Measurements from ENCODE around the gene ADAMTSL2.

ADAMTSL2 gene

DNA sequence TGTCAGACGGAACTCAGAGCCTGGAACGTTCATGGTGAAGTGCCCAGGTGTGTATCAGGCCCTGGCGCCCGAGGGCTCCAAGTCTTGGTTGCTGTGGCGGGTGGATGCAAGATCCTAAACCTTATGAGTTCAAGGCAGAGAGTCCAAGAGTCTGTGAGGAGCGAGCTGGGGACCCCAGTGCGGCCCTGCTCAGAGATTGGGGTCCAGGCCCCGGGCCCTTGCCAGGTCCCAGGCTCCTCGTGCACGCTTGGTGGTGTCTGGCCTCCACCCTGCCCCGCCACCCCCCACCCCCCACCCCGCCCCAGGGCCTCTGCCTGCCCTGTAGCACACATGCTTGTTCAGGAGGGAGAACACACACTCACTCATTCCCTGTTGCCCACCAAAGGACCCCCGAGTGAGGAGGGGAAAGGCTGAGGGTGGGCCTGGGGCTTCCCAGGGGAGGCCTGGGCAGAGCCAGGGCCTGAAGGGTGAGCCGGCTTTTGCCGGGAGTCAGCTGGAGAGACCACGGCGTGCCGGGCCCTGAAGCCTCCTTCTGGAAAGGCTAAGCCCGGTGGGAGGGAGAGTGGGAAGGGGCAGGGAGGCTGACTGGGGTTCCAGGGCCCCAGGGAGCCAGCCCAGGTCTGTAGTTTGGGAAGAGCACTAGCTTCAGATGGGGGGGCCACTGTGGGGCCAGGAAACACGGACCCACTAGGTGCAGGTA is 37.5 kb downstream of the ADAMTSL2 start:
- DNase-seq (ENCODE audit: insufficient read length, low spot score) (no peak), FAIRE-seq (no peak)
- TF ChIP-seq, protein P1, sequence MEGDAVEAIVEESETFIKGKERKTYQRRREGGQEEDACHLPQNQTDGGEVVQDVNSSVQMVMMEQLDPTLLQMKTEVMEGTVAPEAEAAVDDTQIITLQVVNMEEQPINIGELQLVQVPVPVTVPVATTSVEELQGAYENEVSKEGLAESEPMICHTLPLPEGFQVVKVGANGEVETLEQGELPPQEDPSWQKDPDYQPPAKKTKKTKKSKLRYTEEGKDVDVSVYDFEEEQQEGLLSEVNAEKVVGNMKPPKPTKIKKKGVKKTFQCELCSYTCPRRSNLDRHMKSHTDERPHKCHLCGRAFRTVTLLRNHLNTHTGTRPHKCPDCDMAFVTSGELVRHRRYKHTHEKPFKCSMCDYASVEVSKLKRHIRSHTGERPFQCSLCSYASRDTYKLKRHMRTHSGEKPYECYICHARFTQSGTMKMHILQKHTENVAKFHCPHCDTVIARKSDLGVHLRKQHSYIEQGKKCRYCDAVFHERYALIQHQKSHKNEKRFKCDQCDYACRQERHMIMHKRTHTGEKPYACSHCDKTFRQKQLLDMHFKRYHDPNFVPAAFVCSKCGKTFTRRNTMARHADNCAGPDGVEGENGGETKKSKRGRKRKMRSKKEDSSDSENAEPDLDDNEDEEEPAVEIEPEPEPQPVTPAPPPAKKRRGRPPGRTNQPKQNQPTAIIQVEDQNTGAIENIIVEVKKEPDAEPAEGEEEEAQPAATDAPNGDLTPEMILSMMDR (IDR thresholded peaks at IDR 0.05; ENCODE audit: insufficient read depth, missing control alignments) = no peak

- FAIRE-seq (no peak), DNase-seq (ENCODE audit: insufficient read length, low spot score) (no peak)
- TF ChIP-seq, protein P1 (IDR thresholded peaks at IDR 0.05; ENCODE audit: insufficient read depth, missing control alignments) = no peak
These were observed 38.4 kb downstream of the ADAMTSL2 start for GRCh38 chr9:133572821-133573361.

DNA sequence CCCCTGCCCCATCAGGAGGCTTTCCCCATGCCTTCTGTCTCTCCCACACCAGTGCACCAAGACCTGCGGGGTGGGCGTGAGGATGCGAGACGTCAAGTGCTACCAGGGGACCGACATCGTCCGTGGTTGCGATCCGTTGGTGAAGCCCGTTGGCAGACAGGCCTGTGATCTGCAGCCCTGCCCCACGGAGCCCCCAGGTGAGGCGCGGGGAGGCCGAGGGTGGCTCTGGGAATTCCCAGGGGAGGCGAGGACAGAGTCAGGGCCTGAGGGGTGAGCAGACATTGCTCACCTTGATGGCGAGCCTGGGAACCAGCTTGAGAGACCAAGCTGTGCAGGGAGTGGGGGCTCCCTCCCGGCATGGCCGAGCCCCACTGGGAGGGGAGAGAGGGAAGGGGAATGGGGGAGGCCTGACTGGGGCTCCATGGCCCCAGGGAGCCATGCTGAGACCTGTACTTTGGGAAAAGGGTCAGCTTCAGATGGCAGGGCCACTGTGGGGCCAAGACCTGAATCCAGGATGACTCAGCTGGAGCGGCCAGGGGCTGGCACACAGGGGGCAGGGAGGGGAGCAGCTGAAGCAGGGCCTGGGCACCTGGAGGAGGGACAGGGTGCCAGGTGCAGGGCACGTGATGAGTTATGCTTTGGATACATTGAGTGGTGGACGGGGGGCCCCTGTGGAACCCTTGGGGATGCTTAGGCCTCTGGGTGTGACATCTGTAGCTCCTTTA is 39.4 kb downstream of the ADAMTSL2 start:
- no peak for DNase-seq (ENCODE audit: insufficient read length, low spot score)
- no peak for FAIRE-seq
- TF ChIP-seq, protein P1 (IDR thresholded peaks at IDR 0.05; ENCODE audit: insufficient read depth, missing control alignments) = no peak

DNA sequence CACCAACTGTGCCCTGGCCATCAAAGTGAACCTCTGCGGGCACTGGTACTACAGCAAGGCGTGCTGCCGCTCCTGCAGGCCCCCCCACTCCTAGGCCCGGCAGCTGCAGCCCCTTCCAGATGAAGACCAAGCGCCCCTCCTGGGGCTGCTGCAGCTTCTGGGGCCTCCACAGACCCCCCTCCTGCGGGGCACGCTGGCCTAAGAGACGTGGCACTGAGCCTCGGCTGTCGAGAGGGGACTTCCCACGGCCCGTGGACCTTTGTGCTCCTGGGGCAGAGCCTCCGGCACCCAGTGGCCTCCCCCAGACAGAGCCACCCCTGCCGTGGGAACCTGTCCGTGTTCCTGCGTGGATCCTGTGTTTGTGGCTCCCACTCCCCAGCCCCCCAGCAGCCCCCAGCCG is 40.3 kb downstream of the ADAMTSL2 start:
- FAIRE-seq = no peak
- DNase-seq (ENCODE audit: insufficient read length, low spot score) = no peak
- TF ChIP-seq, protein P1 (IDR thresholded peaks at IDR 0.05; ENCODE audit: insufficient read depth, missing control alignments) = no peak

DNA sequence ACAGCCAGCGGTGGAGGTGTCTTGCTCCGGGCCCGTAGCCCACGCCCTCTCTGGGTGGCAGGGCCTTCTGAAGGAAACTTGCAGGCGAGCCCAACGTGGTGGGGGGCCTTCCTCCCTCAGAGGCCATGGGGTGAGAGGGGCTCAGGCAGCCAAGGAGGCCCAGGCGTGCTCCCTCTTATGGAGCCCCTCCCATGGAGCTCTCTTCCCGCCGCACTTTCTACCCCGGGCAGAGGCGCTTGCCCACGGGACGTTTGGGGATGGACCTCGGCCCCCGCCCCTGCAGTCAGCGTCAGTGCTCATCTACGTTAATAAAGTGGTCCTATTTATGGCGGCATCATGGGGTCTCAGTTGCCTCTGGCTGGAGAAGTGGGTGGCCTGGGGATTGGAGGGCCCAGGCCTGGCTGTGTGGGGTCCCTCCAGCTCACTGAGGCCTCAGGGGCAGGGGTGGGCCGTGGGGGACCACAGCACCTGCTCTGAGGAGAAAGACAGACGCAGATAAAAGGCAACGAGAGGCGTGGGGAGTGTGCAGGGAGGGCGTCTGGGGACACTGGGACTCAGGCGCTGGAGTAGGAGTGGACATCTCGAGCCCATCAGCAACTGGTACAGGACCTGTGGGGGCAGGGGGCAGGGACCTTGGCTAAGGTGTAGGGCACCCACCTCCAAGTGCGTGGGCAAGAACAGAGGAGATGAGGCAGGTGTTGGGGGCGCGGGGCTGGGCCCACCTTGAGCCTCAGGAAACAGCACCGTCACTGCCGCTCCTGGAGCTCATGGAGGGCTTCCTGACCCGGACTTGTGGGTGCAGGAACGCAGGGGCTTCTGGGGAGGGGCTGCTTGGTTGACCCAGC is 40.9 kb downstream of the ADAMTSL2 start:
- DNase-seq (ENCODE audit: insufficient read length, low spot score) (no peak), FAIRE-seq (no peak)
- TF ChIP-seq, protein P1 (IDR thresholded peaks at IDR 0.05; ENCODE audit: insufficient read depth, missing control alignments) = no peak

- FAIRE-seq (no peak), DNase-seq (ENCODE audit: insufficient read length, low spot score) (no peak)
- TF ChIP-seq, protein P1 (IDR thresholded peaks at IDR 0.05; ENCODE audit: insufficient read depth, missing control alignments) = no peak
These were observed 41.7 kb downstream of the ADAMTSL2 start for GRCh38 chr9:133576031-133576874.
